AG08395 (cell line): ENCODE measurements around the gene LAMB4.

Experiments
- DNase-seq: peaks from one replicate; pipeline ENCODE4 v3.0.0; 2012; ENCODE audit warnings: mixed read lengths, low spot score

The LAMB4 gene

GRCh38 chr7:107996072-107996882 is 133.9 kb downstream of the LAMB4 start:
- no peak for DNase-seq

- DNase-seq, result no peak
Observed at GRCh38 chr7:107995184-107996071, 134.7 kb downstream of the LAMB4 start.

GRCh38 chr7:107994421-107995030 is 135.6 kb downstream of the LAMB4 start:
- no peak for DNase-seq

GRCh38 chr7:107993891-107994291 is 136.3 kb downstream of the LAMB4 start:
- no peak for DNase-seq

GRCh38 chr7:107989618-107990373 is 140.4 kb downstream of the LAMB4 start:
- peak; percentile 50 for DNase-seq

- DNase-seq, result peak; percentile 18
Observed at GRCh38 chr7:107982918-107983389, 147.2 kb downstream of the LAMB4 start.

- no peak for DNase-seq
Observed at GRCh38 chr7:107982042-107982840, 147.9 kb downstream of the LAMB4 start.

GRCh38 chr7:107981466-107981865 is 148.7 kb downstream of the LAMB4 start:
- DNase-seq, result no peak

GRCh38 chr7:107980671-107981190 is 149.4 kb downstream of the LAMB4 start:
- no peak for DNase-seq

- DNase-seq, result no peak
Observed at GRCh38 chr7:107980171-107980570, 150.0 kb downstream of the LAMB4 start.

GRCh38 chr7:107978815-107979408 is 151.2 kb downstream of the LAMB4 start:
- no peak for DNase-seq

GRCh38 chr7:107977048-107977447 is 153.1 kb downstream of the LAMB4 start:
- no peak for DNase-seq

- DNase-seq, result no peak
Observed at GRCh38 chr7:107976620-107977019, 153.5 kb downstream of the LAMB4 start.

GRCh38 chr7:107975394-107976013 is 154.7 kb downstream of the LAMB4 start:
- no peak for DNase-seq

GRCh38 chr7:107973861-107974260 is 156.3 kb downstream of the LAMB4 start:
- DNase-seq, result no peak
